ENCODE results near the gene LCN1. TPM values are rescaled to one million over a fixed set of nuclear protein-coding genes. Genes with fewer than 3 reads are reported as not detected.

Gene LCN1
- total RNA-seq, 4 donors from 2014 or later, result not detected

GRCh38 chr9:135555203-135555602 lies 34.0 kb downstream of the LCN1 start:
- Histone ChIP-seq H3K36me3 (no peaks in the 10 kb centered on the region), H3K4me3 (no peak overlapping the region), H3K27ac (no peak overlapping the region), H3K9me3 (no peaks in the 10 kb centered on the region), H3K4me1 (no peaks in the 10 kb centered on the region), H3K27me3 (no peaks in the 10 kb centered on the region)
- WGBS, 2 donors (ENCODE audit: low coverage in 1 of 2), result 57 to 83% methylated on average over 2 to 5 of the region's 5 CpGs
- no peak for TF ChIP-seq POLR2A (IDR thresholded peaks at IDR 0.05)
- in situ Hi-C loops (cut with MboI; ENCODE audit: low pct_ligation_motif_present in 1 of 4, low pct_unique_long_range_greater_than_20kb in 1 of 4, low sequenced_read_pairs in 3 of 4), result no loop called here
- no peak for DNase-seq
- intact Hi-C loops (cut with DNase I; ENCODE audit: low total_unique reads), result loop anchor here (10.0 kb wide), 1 partner anchor 510 kb away; no protein-coding TSS in a partner anchor

DNA sequence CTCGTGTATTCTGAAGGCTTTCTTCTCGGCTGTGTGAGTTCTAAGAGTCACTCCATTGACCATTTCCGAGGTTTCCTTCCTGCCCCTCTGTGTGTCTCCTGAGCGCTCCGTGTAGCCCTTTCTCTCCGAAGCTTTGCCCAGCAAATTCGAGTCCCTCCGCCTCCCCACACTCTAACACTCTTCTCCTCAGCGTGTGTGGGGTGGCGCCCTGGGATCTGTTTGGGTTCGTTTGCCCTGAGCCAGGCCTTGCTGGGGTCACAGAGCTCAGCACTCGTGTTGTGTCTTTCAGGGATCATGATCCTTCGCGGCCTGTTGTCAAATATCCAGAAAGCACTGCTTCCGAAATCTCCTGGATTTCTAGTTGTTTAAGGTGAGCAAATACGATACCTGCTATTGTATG lies 34.7 kb downstream of the LCN1 start:
- TF ChIP-seq, protein P1, sequence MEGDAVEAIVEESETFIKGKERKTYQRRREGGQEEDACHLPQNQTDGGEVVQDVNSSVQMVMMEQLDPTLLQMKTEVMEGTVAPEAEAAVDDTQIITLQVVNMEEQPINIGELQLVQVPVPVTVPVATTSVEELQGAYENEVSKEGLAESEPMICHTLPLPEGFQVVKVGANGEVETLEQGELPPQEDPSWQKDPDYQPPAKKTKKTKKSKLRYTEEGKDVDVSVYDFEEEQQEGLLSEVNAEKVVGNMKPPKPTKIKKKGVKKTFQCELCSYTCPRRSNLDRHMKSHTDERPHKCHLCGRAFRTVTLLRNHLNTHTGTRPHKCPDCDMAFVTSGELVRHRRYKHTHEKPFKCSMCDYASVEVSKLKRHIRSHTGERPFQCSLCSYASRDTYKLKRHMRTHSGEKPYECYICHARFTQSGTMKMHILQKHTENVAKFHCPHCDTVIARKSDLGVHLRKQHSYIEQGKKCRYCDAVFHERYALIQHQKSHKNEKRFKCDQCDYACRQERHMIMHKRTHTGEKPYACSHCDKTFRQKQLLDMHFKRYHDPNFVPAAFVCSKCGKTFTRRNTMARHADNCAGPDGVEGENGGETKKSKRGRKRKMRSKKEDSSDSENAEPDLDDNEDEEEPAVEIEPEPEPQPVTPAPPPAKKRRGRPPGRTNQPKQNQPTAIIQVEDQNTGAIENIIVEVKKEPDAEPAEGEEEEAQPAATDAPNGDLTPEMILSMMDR (IDR thresholded peaks at IDR 0.05), result no peak
- TF ChIP-seq EP300 (IDR thresholded peaks at IDR 0.05; ENCODE audit: low read depth), result no peak
- no peak for TF ChIP-seq POLR2A (IDR thresholded peaks at IDR 0.05)
- no peak for TF ChIP-seq POLR2AphosphoS5 (IDR thresholded peaks at IDR 0.05)
- Histone ChIP-seq H3K9me3 (no peaks in the 10 kb centered on the region), H3K36me3 (no peaks in the 10 kb centered on the region), H3K4me3 (no peak overlapping the region), H3K4me1 (no peaks in the 10 kb centered on the region), H3K27ac (no peak overlapping the region), H3K27me3 (no peaks in the 10 kb centered on the region)
- intact Hi-C loops (cut with DNase I; ENCODE audit: low total_unique reads), result loop anchor here (10.0 kb wide), 1 partner anchor 511 kb away; no protein-coding TSS in a partner anchor
- DNase-seq, result no peak
- in situ Hi-C loops (cut with MboI; ENCODE audit: low pct_ligation_motif_present in 1 of 4, low pct_unique_long_range_greater_than_20kb in 1 of 4, low sequenced_read_pairs in 3 of 4), result no loop called here
- WGBS, 2 donors (ENCODE audit: low coverage in 1 of 2), result 76 to 86% methylated on average over 13 to 16 of the region's 16 CpGs

DNA sequence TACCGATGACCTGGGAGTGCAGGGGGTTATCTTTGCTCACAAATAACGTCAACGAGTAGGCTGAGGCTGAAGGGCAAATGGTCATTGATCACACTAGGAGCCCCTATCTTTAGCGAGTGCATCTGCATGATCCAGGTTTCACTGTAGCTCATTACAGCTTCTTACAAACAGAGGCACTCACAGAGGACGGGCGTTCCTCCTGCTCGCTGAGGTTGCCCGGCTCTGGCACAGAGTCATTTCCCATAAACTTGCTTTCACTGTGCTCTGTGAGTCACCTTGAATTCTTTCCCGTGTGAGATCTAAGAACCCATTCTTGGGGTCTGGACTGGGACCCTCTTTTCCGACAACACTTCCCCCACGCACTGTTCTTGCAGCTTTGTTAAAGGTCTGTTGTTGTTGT lies 38.4 kb downstream of the LCN1 start:
- no peak overlapping the region for H3K4me3 ChIP-seq
- TF ChIP-seq EP300 (IDR thresholded peaks at IDR 0.05; ENCODE audit: low read depth), result no peak
- no peak for TF ChIP-seq POLR2A (IDR thresholded peaks at IDR 0.05)
- H3K36me3 ChIP-seq, result no peaks in the 10 kb centered on the region
- H3K27ac ChIP-seq, result no peak overlapping the region
- H3K27me3 ChIP-seq, result peaks cover 2% of the 10 kb centered on the region
- DNase-seq, result no peak
- H3K9me3 ChIP-seq, result no peaks in the 10 kb centered on the region
- 49 to 58% methylated on average over 10 to 11 of the region's 11 CpGs for WGBS, 2 donors (ENCODE audit: low coverage in 1 of 2)
- in situ Hi-C loops (cut with MboI; ENCODE audit: low pct_ligation_motif_present in 1 of 4, low pct_unique_long_range_greater_than_20kb in 1 of 4, low sequenced_read_pairs in 3 of 4), result no loop called here
- intact Hi-C loops (cut with DNase I; ENCODE audit: low total_unique reads), result loop anchor here (10.0 kb wide), 1 partner anchor 515 kb away; no protein-coding TSS in a partner anchor
- no peaks in the 10 kb centered on the region for H3K4me1 ChIP-seq

DNA sequence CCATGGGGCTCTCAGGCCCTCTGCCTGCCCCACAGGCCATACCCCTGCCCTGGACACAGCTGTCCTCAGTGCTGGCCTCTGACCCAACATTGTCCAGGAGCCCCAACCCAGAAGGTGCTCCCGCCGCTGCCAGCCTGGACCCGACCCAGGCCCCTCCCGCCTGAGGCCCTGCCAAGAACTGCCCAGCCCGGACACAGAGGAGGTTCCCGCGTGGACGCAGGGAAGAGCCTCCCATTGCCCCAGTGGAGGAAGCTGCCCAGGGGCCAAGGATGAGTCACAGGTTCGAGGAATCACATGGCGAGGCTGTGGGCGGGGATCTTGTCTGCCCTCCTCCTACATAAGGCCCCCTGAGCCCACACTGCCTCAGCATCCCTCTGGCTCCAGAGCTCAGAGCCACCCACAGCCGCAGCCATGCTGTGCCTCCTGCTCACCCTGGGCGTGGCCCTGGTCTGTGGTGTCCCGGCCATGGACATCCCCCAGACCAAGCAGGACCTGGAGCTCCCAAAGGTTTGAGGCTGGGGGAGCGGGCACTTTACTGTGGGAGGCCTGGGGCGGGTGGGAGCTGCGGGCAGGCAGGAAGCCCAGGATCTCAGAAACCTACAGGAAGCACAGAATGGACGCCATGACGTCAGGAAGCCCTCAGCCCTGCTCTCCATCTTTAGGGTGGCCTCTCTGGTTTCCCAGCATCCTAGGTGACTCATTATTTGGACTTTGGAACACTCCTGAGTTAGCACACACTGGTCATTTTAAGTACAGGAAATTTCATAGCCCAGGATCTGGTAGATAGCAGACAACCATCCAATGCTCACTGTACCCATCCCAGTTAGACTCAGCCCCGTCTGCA lies 40.4 kb downstream of the LCN1 start, which contains the start of gene PAEP:
Gene PAEP (plus strand): TSS at position 366 of the 844 bp plus-strand sequence.
- H3K4me3 ChIP-seq, result no peak within 1 kb of the TSS
- no peak for DNase-seq
- H3K27ac ChIP-seq, result no peak within 1 kb of the TSS
- H3K9me3 ChIP-seq, result no peaks in the 10 kb centered on the region
- peaks cover 14% of the 10 kb centered on the region for H3K27me3 ChIP-seq
- H3K36me3 ChIP-seq, result no peaks in the 10 kb centered on the region
- 77% methylated on average over 19 of the region's 20 CpGs; no CpG with 5 or more reads in 1 of the 2 donors for WGBS, 2 donors (ENCODE audit: low coverage in 1 of 2)
- TF ChIP-seq EP300 (IDR thresholded peaks at IDR 0.05; ENCODE audit: low read depth) (no peak), POLR2A (IDR thresholded peaks at IDR 0.05) (no peak), POLR2AphosphoS5 (IDR thresholded peaks at IDR 0.05) (no peak)
- TF ChIP-seq, protein P1 (IDR thresholded peaks at IDR 0.05), result no peak
- intact Hi-C loops (cut with DNase I; ENCODE audit: low total_unique reads) (no loop called here), in situ Hi-C loops (cut with MboI; ENCODE audit: low pct_ligation_motif_present in 1 of 4, low pct_unique_long_range_greater_than_20kb in 1 of 4, low sequenced_read_pairs in 3 of 4) (no loop called here)
- no peaks in the 10 kb centered on the region for H3K4me1 ChIP-seq

DNA sequence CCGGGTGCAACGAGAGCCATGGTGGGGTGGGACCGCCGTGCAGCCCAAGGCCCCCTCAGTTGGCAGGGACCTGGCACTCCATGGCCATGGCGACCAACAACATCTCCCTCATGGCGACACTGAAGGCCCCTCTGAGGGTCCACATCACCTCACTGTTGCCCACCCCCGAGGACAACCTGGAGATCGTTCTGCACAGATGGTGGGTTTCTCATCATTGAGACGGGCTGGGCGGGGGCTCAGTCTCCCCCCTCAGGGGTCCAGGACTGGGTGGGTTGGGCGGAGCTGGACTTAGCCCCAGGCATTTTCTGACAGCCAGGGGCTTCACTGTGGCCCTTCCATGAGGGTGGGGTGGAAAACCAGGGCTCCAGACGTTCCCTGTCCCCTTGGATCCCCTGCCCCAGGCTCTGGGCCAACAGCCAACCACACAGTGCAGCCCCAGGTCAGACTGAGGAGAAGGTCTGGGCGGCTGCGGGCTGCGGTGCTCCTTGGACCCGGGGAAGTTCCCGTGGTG lies 41.0 kb downstream of the LCN1 start:
- H3K4me1 ChIP-seq, result no peaks in the 10 kb centered on the region
- TF ChIP-seq, protein P1 (IDR thresholded peaks at IDR 0.05), result no peak
- TF ChIP-seq POLR2AphosphoS5 (IDR thresholded peaks at IDR 0.05), result no peak
- TF ChIP-seq EP300 (IDR thresholded peaks at IDR 0.05; ENCODE audit: low read depth), result no peak
- no peak for TF ChIP-seq POLR2A (IDR thresholded peaks at IDR 0.05)
- 75% methylated on average over 15 of the region's 17 CpGs; no CpG with 5 or more reads in 1 of the 2 donors for WGBS, 2 donors (ENCODE audit: low coverage in 1 of 2)
- in situ Hi-C loops (cut with MboI; ENCODE audit: low pct_ligation_motif_present in 1 of 4, low pct_unique_long_range_greater_than_20kb in 1 of 4, low sequenced_read_pairs in 3 of 4), result no loop called here
- H3K27me3 ChIP-seq, result peaks cover 15% of the 10 kb centered on the region
- no peak overlapping the region for H3K27ac ChIP-seq
- no peak overlapping the region for H3K4me3 ChIP-seq
- no peak for DNase-seq
- no peaks in the 10 kb centered on the region for H3K9me3 ChIP-seq
- no peaks in the 10 kb centered on the region for H3K36me3 ChIP-seq
- intact Hi-C loops (cut with DNase I; ENCODE audit: low total_unique reads), result no loop called here

Measured in transverse colon (tissue), 4 donors.